ENCODE data around the gene ALKBH3.

DNA sequence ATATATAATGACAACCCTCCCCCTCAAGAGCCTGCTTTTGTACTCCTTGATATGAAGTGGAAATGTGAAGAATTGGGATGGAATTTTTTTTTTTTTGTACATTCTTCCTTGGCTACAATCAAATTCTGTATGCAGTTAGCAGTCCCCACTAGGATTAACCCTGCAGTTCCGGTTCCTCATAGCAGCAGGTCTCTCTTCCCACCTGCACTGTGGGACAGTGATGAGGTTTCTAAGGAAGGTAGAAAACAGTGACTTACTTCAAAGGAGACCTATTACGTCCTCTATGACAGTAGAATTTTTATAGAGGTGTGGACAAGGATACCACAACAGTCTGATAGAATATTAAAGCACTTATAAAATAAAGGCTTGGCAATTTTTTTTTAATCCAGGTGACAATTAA is 46.3 kb upstream of the ALKBH3 start:
- no peak for TF ChIP-seq POLR2AphosphoS5 (IDR thresholded peaks at IDR 0.05; ENCODE audit: low read depth, low read length)
- TF ChIP-seq SRF (IDR thresholded peaks at IDR 0.05; ENCODE audit: low read depth), result no peak
- TF ChIP-seq, protein P1, sequence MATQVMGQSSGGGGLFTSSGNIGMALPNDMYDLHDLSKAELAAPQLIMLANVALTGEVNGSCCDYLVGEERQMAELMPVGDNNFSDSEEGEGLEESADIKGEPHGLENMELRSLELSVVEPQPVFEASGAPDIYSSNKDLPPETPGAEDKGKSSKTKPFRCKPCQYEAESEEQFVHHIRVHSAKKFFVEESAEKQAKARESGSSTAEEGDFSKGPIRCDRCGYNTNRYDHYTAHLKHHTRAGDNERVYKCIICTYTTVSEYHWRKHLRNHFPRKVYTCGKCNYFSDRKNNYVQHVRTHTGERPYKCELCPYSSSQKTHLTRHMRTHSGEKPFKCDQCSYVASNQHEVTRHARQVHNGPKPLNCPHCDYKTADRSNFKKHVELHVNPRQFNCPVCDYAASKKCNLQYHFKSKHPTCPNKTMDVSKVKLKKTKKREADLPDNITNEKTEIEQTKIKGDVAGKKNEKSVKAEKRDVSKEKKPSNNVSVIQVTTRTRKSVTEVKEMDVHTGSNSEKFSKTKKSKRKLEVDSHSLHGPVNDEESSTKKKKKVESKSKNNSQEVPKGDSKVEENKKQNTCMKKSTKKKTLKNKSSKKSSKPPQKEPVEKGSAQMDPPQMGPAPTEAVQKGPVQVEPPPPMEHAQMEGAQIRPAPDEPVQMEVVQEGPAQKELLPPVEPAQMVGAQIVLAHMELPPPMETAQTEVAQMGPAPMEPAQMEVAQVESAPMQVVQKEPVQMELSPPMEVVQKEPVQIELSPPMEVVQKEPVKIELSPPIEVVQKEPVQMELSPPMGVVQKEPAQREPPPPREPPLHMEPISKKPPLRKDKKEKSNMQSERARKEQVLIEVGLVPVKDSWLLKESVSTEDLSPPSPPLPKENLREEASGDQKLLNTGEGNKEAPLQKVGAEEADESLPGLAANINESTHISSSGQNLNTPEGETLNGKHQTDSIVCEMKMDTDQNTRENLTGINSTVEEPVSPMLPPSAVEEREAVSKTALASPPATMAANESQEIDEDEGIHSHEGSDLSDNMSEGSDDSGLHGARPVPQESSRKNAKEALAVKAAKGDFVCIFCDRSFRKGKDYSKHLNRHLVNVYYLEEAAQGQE (IDR thresholded peaks at IDR 0.05; ENCODE audit: low read depth), result no peak
- TF ChIP-seq, protein P2, sequence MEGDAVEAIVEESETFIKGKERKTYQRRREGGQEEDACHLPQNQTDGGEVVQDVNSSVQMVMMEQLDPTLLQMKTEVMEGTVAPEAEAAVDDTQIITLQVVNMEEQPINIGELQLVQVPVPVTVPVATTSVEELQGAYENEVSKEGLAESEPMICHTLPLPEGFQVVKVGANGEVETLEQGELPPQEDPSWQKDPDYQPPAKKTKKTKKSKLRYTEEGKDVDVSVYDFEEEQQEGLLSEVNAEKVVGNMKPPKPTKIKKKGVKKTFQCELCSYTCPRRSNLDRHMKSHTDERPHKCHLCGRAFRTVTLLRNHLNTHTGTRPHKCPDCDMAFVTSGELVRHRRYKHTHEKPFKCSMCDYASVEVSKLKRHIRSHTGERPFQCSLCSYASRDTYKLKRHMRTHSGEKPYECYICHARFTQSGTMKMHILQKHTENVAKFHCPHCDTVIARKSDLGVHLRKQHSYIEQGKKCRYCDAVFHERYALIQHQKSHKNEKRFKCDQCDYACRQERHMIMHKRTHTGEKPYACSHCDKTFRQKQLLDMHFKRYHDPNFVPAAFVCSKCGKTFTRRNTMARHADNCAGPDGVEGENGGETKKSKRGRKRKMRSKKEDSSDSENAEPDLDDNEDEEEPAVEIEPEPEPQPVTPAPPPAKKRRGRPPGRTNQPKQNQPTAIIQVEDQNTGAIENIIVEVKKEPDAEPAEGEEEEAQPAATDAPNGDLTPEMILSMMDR (IDR thresholded peaks at IDR 0.05 in 2 of 3, conservative IDR thresholded peaks at IDR 0.05 in 1 of 3; ENCODE audit: borderline replicate concordance in 1 of 3, insufficient read depth in 1 of 3, low read depth in 2 of 3, low read length in 2 of 3), result no peak
- no peak for TF ChIP-seq EZH2phosphoT487 (IDR thresholded peaks at IDR 0.05; ENCODE audit: borderline replicate concordance)
- no peak for TF ChIP-seq POLR2A (IDR thresholded peaks at IDR 0.05; ENCODE audit: borderline replicate concordance, extremely low read depth, insufficient read depth, insufficient read length)
- no peak for TF ChIP-seq JUND (IDR thresholded peaks at IDR 0.05)
- TF ChIP-seq EGR1 (IDR thresholded peaks at IDR 0.05; ENCODE audit: low read depth), result no peak
